HG03045 (cell line): ENCODE data around the gene SLIT3.

Experiments
- ATAC-seq: cut with Tn5 transposase; IDR thresholded peaks from one replicate; pipeline ENCODE4 v1.9.1; 2021; ENCODE audit warnings: mild to moderate bottlenecking, moderate library complexity; ENCODE audit not compliant: unreplicated experiment

SLIT3 gene

GRCh38 chr5:169048181-169049125, 252.5 kb downstream of the SLIT3 start:
- no peak for ATAC-seq

DNA sequence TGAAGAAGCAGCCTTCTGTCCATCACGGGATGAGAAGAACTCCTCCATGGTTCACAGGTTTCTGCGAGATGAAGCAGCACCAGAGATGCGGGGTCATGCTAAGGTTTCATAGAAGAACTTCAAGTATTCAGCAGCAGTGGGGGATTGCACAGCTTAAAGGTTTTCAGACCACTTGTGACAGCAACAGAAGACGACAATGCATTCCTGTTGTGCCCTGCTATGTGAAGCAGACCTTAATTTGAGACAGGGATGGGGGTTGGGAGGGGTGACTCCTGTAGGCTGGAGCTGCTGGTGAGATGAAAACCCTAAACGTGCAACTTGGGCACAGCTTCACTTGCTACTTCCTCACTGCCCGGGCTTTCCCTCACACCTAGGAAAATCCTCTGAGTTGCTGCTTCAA, 256.0 kb downstream of the SLIT3 start:
- no peak for ATAC-seq

GRCh38 chr5:169041180-169041579, 259.8 kb downstream of the SLIT3 start:
- ATAC-seq = no peak

DNA sequence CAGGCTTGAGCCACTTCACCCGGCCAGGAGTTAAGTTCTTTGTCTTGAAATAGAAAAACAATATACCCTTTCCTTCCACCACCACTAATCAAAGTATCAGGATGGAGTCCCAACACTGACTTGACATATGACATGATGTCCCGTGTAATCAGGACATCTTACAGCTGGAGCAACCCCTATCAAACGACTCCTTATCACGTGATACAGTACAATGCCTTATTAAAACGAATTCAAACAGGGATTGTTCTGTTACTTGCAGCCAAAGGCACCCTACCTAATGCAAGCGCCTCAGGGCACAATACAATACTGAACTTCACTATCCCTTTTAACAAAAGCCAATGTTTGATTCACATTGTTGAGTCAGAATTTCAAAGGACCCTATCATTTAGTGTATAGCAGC, 261.3 kb downstream of the SLIT3 start:
- no peak for ATAC-seq

- no peak for ATAC-seq
Observed at GRCh38 chr5:169037466-169037865, 263.5 kb downstream of the SLIT3 start.

- no peak for ATAC-seq
Observed at GRCh38 chr5:169036079-169036805, 264.7 kb downstream of the SLIT3 start.

DNA sequence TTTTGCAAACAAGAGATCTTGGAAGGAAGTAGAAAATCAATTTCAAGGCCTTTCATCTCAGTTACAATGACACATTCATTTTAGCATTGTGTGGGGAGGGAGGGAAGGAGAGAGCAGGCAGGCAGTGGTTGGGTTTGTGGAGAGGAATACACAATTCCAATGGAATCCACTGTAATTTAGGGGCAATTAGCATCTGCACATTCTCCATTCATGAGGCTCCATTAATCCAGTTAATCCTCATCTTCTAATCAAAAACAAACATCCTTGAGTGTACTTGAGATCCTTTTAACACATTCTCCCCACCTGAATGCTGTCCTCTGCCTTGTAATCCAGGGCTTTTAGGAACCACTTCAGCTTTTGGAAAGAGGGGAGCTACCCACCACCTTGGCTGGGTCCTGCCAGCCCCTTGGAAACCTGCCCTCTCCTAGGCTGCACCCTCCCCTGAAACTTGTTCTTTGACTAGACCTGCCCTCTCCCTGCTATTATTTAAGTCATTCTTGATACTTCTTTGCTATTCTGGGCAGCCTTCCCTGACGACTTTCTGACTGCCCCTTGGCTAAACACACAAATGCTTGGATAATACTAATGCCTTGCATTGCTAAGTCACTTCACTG, 271.2 kb downstream of the SLIT3 start:
- no peak for ATAC-seq

DNA sequence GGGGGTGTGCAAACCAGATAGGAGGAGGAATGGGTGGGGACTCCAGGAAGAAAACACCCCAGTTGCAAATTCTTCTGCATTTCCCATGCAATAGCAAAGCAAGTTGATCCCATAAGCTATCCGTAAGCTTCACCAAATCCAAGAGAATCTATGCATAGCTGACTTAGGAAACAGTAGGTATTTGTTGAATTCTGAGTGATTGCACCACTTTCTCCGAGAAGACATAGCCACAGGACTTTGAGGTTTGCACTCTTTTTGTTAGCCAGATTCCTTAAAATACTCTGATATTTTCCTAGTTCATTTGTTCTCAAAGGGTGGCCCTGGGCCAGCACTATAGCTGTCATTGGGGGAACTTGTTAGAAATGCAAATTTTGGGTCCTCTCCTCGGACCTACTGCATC, 271.9 kb downstream of the SLIT3 start:
- no peak for ATAC-seq

DNA sequence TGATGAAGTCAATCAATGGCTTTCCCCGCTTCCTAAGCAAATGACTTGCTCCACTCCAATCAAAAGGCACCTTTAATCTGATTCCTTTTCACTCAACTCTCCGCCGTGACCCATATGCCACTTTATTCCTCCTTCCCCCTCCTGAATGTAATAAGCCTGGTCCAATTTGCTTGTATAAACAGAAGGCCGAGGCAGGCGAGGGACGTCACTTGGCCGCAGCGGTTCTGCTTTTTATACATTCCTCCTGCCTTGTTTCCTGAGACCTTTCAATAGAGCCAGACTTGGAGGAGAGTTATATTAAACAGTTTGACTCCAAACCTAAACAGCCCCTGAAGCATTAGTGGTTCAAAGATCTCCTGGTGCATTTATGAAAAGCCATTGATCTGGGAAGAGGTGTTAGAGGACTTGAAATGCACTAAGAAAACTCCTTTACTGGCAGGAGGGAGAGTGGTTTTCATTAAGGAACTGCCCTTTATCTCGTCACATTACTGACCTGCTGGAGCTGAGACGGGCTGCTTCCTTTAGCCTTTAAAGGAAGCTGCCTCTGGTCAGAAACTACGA, 273.4 kb downstream of the SLIT3 start:
- no peak for ATAC-seq

DNA sequence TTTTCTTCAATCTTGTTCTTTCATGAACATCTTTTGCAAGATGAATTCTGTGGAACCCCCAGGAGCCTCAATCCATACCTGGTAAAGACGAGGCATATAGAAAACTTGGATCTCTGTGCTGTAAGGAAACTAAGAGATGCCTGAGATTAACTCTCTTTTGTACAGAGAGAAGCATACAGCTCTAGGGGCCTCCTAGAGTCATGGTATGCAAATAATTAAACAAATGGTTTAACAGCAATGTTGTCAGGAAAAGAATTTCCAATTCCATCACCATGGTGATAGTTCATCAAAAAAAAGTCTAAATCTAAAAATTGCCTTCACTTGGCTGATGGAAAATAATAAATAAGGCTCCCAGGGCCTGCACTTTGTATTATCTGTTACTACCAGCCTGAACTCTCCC, 275.4 kb downstream of the SLIT3 start:
- ATAC-seq = no peak

DNA sequence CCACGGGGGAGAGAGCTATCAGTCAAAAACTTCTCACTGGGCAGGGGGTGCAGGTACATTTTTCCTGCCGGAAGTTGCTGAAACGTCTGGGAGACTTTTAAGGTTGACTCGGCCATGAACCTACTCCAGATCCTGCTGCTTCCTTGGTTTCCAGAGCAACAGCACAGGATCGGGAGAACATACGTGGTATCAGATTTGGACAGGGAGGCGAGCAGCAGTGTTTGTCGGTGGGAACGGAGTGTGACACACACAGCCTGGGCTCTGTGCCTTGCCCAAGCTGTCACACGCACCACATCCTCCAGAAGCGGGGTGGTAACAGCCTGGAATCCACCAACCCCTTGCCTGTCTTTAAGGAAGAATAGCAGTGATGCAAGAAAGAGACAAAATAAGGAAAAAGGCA, 276.5 kb downstream of the SLIT3 start:
- ATAC-seq = no peak

DNA sequence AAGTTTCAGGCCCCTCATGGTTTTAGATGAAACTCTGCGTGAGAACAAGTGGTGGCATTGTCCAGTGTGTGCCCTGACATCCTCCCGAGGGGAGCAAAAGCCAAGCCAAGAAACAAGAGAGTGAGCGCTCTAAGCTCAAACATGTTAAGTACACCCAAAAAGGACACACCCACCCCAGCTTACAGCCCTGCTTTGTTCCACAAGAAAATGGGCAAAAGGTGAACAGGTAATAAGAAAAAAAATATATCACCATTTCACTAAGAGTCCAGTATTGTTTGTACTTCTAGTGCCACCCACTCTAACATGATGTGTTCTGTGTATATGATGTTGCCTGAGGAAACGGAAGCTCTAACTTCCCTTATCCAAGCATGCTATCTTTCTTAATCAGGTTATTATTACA, 278.2 kb downstream of the SLIT3 start:
- no peak for ATAC-seq

DNA sequence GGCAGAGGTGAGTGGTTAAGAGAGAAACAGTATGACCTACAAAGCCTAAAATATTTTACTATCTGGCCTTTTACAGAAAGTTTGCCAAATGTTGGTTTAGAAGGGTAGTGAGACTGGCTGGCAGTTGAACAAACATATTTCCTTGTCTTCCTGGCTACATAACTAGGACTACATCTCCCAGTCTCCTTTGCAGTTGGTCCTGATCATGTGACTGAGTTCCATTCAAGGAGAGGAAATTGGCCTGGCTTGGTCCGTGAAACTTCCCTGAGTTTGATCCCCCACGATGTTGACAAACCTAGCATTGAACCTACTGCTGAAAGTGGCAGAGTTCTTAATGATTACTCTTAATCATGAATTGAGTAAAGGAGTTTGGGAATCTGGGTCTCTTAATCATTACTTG, 280.8 kb downstream of the SLIT3 start:
- ATAC-seq = no peak

- ATAC-seq = no peak
Observed at GRCh38 chr5:169018925-169019324, 282.0 kb downstream of the SLIT3 start.

DNA sequence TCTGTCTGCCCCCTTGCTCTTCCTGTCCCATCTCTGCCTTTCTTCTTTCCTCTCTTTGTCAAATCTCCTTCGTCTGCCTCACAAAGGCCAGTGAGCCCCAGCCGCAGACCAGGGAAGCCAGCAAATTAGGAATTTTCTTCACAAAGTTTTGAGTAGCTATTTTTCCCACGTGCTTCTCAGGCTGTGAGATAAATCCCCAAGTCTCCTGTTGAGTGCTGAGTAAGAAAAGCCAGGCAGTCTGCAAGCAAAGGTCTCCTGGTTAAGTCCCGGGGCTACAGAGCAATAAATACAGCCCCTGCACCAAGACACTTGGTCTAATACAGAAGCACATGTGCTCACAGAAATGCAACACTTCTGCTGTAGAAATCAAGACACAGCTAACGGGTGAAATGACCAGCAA, 284.9 kb downstream of the SLIT3 start:
- ATAC-seq = no peak

DNA sequence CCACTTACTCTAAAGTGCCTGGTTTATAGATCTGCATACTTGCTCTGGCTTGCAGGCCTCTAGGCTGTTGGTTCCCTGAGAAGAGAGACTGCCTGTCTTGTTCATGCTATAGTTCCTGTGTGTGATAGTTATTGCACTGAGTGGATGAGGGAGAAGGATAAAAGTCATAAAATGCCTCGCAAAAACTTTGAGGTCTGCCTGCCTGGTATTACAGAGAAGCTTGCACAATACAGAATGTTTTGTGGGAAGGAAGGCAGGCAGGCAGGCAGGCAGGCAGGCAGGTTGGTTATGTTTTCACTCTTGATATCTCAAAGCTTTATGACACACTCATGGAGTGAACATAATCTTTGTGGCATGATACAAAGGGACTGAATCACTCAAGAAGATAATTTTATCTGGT, 287.1 kb downstream of the SLIT3 start:
- ATAC-seq = no peak

- ATAC-seq = no peak
Observed at GRCh38 chr5:169013208-169013728, 287.7 kb downstream of the SLIT3 start.

GRCh38 chr5:169012450-169012849, 288.5 kb downstream of the SLIT3 start:
- no peak for ATAC-seq

- ATAC-seq = no peak
Observed at GRCh38 chr5:169011451-169011850, 289.5 kb downstream of the SLIT3 start.

DNA sequence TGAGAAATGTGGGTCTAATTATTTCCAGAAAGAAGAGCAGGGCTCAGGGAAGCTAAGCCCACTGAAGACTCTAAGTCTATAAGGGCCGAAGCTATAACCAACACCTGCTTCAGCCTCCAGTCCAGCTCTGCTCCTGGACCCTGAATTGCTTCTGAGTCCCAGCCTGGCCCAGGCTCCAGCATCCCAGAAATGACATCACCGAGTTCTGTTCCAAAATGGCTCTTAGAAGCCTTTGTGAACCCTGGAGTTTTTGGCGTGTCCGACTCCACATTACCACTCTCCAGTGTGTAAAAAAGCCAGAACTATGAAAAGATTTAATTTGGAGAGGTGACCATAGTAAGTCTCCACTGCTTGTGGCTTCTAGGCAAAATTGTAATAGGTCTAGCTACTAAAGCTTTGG, 289.9 kb downstream of the SLIT3 start:
- no peak for ATAC-seq

DNA sequence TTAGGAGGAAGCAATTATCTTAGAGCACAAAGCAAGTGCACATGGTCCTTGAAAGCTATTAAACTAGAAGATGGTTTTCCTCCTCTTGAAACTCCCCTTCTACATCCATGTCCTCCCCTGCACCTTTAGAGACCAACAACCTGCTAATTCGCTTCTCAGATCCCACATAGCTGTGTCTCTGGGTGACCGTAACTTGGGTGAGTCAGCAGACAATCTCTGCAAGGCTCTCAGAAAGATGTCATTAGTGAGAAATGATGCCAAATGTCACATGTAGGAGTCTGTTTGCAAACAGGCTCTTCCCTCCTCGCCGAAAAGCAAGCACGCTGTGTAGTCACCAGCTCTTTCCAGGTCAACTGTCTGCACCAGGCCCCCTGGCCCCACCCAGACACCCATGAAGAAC, 291.8 kb downstream of the SLIT3 start:
- ATAC-seq = no peak
